G401 (cell line): ENCODE measurements around the gene KCNT2. TPM values are rescaled to one million over a fixed set of nuclear protein-coding genes. Genes with fewer than 3 reads are reported as not detected.
"Not testable (repeated sequence)": the region's sequence is repeated elsewhere in the genome, so short reads cannot be mapped to it uniquely, and the experiment has no call there.

ENCODE experiments used
- DNase-seq: peaks from one replicate; pipeline ENCODE4 v3.0.0-alpha.2; 2015; ENCODE audit warnings: low spot score
- in situ Hi-C: cut with HindIII; loops from 2 replicates; pipeline ENCODE4 v1.10.0; 2016; ENCODE audit warnings: low sequenced_read_pairs, mixed read lengths
- total RNA-seq: library from RNA; depleted of rRNA; stranded (reverse); fragments of >200 nt; shearing (Covaris generic); gene quantifications from 2 replicates; pipeline ENCODE4 v1.2.3, GENCODE V29; 2014

Gene KCNT2
- total RNA-seq, 1 experiment from 2014 or later = 0.92 TPM

DNA sequence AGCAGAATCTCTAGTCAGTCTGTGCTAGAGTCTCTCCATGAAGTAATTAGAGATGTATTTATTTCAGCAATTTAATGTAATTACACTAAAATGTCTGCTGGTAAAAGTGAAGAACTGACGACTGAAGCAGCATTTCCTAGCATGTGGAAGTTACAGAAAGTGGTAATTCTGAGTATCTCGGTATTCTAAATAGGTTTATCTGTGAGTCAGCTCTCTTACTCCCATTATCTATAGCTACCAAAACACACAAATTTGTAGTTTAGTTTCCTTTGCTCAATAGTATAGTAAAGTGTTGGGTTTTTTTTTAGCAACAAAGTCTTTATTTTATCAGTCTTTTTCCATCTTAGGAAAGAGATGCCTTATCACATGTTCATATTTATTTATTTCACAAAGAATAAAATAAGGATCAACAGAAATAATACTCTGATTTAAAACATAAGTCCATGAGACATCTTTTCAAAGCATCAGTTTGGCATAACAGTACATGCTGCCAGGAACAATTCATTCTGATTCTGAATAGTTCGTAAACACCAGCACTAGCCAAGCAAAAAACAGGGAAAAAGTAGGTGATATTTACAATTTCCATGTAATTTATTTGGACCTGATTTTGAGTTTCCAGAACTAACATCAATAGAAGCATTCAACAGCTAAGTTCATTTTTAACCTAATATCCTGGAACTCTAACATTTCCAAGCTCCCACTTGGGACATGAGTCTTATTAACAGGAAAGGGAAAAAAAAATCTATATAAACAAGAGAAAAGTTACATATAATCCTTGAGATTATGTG, 76.3 kb downstream of the KCNT2 start:
- DNase-seq = no peak
- in situ Hi-C loops = no loop called here

DNA sequence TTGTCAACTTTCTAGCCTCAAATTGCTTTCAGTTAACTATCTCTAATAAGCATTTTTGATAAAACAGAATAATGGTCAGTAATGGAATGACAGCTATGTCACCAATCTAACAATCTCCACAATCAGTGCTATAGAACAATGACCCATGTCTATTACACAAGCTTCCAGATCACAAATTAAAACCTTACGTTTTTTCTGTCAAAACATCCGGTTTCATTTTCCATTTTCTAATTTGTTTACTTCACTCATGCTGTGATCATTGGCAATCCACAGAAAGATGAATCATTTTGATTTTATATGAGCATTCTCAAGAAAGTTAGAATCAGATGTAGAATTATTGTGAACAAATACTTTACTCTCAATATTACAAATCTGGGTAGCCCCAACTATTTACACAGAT, 80.3 kb downstream of the KCNT2 start:
- in situ Hi-C loops = no loop called here
- DNase-seq = no peak

GRCh38 chr1:196522574-196523345, 85.5 kb downstream of the KCNT2 start:
- in situ Hi-C loops, DNase-seq: not testable (repeated sequence)

DNA sequence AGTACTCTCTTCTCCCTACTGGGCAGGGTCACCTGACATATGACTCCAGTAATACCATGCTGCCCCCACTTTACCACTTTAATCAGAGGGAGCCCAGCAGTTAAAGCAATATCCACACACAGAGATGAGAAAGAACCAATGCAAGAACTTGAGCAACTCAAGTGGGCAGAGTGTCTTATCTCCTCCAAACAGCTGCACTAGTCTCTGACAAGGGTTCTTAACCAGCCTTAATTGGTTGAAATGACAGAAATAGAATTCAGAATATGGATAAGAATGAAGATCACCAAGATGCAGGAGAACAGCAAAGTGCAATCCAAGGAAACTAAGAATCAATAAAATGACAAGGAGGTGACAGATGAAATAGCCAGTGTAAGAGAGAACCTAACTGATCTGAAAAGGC, 91.0 kb downstream of the KCNT2 start:
- in situ Hi-C loops = no loop called here

GRCh38 chr1:196516373-196516772, 91.9 kb downstream of the KCNT2 start:
- DNase-seq = no peak
- in situ Hi-C loops = no loop called here

More for the DNA sequence above, 91.0 kb downstream of the KCNT2 start:
- no peak for DNase-seq

- DNase-seq = no peak
- in situ Hi-C loops = no loop called here
Observed at GRCh38 chr1:196515904-196516303, 92.3 kb downstream of the KCNT2 start.

DNA sequence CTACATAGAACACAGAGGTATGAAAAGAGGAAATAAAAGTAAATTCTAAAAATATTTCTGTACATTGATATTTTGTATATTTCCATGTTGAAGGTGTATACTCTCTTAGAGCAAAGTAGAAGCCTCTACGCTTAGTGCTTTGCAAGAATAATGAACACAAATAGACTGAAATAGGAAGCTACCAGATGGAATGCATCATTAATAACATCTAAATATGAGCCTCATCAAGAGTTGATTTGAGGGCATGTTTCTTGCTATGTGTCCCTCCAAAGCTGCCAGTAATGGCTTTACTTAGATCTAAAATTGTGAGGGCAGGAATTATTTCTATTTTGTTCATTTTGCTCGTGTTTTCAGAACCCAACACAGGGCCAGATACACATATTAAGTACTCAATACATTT, 94.4 kb downstream of the KCNT2 start:
- in situ Hi-C loops = no loop called here
- no peak for DNase-seq

DNA sequence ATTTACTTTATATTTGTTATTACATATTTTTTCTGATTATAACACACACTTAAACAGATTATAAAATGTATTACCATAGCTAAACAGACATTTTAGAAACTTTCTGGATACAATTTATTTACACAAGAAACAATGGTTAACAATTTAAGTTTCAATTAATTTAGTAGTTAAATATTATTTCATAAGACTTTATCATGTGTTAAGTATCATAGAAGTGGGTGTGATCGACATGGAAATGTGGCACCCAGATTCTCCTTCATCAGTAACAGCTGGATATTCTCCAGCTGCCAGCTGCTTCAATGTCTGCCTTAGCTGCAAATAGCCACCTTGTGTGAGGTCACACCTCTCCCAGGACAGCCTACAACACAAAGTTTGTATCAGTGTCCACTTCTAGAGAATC, 97.8 kb downstream of the KCNT2 start:
- in situ Hi-C loops = no loop called here
- no peak for DNase-seq

GRCh38 chr1:196504224-196504623, 104.0 kb downstream of the KCNT2 start:
- in situ Hi-C loops, DNase-seq: not testable (repeated sequence)

DNA sequence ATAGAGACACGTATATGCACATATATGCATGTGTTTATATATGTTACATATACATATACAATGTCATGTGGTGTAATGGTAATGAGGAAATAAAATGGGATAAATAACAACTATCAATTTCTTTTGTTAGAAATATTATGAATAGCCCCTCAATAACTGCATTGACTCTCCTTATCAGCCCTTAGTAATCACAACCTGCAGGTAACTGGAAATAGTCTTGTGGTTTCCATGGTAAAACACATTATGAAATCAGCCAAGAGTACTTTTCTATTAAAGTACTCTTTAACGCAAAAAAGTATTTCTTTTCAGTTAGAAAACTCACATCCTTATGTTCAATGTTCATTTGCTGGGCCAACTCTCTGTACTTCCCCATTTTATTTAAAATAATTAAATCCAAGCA, 105.8 kb downstream of the KCNT2 start:
- in situ Hi-C loops = no loop called here

GRCh38 chr1:196501760-196502428, 106.3 kb downstream of the KCNT2 start:
- in situ Hi-C loops = no loop called here
- DNase-seq = no peak

More for the DNA sequence above, 105.8 kb downstream of the KCNT2 start:
- no peak for DNase-seq

DNA sequence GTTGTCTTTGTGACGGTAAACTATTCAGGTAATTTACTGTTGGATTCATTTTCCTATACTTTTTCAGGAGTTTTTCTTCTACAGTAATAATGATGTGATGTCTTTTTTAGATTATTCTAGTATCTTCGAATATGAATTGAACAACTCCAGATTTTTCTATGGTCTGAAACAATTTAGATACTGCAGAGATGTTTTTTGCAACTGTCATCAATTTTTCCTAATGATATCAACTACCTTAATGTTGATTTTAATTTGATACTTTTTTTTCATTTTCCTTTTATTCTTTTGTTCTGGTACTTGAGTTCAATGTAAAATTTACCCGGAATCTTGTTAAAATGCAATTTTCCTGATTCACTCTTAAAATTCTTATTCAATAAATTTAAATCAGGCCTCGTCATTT, 110.4 kb downstream of the KCNT2 start:
- in situ Hi-C loops = no loop called here
- DNase-seq = no peak

- DNase-seq = no peak
- in situ Hi-C loops = no loop called here
Observed at GRCh38 chr1:196494766-196495165, 113.5 kb downstream of the KCNT2 start.

DNA sequence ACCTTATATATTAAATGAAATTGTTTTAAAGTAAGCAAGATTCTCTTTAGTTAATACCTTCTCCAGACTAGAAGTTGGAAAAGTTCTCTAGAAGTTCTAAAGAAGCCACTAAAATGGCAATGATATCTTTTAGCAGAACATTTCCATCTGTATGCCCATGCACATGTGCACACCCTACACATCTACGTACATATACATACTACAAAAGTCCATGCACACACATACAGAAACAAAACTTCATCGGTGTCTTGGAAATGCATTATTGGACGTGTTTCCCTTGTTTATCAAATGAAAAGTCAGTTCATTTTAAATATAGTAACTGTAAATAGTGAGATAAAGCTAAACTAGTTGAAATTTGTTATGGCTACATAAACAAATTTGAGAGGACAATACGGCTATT, 114.4 kb downstream of the KCNT2 start:
- in situ Hi-C loops = no loop called here

DNA sequence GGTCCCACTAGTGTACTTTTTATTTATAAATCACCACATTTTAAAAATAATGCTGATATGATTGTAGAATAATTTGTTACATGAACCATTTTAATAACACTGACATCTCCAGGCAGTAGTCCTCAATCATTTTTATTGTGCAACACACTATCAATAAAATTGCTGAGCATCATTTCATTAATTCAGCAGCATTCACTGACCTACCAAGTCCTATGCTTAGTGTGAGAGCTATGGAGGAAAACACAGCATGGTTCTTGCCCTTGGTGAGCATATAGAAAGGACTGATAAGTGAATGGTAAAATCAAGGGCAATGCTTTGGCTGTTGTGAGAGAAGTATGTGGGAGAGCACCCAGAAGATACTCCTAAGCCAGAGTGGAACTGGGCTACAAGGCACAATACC, 119.7 kb downstream of the KCNT2 start:
- in situ Hi-C loops = no loop called here

More for the DNA sequence above, 114.4 kb downstream of the KCNT2 start:
- DNase-seq = no peak

GRCh38 chr1:196486346-196486745, 121.9 kb downstream of the KCNT2 start:
- in situ Hi-C loops = no loop called here
- DNase-seq = no peak

More for the DNA sequence above, 119.7 kb downstream of the KCNT2 start:
- no peak for DNase-seq

DNA sequence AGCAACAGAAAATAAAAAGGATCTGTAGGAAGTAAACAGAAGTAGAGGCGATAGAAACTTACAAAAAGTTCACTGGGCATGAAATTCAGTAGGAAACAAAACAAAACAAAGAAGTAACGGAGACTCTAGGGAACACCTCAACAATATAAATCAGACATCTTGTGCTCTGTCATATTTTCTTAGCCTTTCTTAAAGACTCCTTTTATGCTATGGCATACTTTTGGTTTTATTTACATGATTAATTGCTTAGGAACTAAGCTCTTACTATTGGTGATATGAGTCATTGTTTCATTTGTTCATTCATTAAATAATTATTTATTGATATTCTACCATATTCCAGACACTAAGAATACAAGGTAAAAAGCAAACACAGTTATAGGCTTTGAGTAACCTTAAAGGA, 126.6 kb downstream of the KCNT2 start:
- in situ Hi-C loops = no loop called here
- no peak for DNase-seq

- no peak for DNase-seq
- in situ Hi-C loops = no loop called here
Observed at GRCh38 chr1:196477262-196477661, 131.0 kb downstream of the KCNT2 start.

DNA sequence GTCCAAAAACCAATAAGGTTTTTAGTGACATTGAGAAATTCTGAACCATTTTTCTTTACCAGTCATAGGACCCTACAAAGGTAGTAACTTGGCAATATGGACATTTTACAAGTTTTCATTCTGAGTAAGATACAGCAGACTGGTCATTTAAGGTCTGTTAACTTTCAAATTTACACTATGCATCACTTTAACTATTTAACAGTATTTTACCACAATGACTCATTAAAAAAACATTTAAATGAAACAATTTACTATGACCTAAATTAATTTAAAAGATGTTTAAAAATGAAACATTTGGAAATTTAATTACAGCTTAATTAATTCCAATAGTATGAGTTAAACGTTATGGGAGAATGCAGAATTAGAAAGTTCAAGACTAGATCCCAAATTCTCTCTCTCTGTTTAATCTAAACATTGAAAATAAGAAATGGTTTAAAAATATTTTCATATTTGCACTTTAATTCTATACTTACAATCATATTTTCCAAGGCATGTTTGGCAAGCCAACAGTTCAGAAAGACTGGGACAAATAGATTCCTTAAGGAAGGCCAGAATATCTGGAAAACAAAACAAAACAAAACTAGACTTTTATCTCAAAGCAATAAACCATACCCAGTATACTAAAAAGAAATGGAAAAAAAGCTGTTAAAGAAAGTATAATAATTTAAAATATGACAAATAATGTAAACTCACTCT, 140.9 kb downstream of the KCNT2 start:
- no peak for DNase-seq
- in situ Hi-C loops = no loop called here
